SU-DHL-6 (cell line): ENCODE results near the gene GBF1.
A peak's percentile ranks its signal among the peaks of the same experiment; 100 is the strongest.

Experiments
- H2AFZ ChIP-seq: fragments of 200-600 bp; sonication (generic); 2 replicates; pipeline ENCODE4 v1.6.1; 2014; ENCODE audit warnings: low read depth, mild to moderate bottlenecking, moderate library complexity, mixed read lengths, antibody characterized with exemption, low read length; ENCODE audit not compliant: severe bottlenecking
- H3F3A ChIP-seq: fragments of 200-600 bp; shearing (Covaris generic); 2 replicates; pipeline ENCODE4 v1.6.0; 2016; ENCODE audit warnings: antibody characterized with exemption, mild to moderate bottlenecking; ENCODE audit not compliant: insufficient read depth
- H3K27ac ChIP-seq: fragments of 200-600 bp; sonication (generic); 2 replicates; pipeline ENCODE4 v1.5.1; 2016; ENCODE audit warnings: low read depth, mild to moderate bottlenecking, low read length, moderate library complexity, mixed read lengths
- H3K27me3 ChIP-seq: fragments of 200-600 bp; sonication (generic), shearing (Covaris generic); 2 replicates; pipeline ENCODE4 v1.6.0; 2014; ENCODE audit warnings: mild to moderate bottlenecking, low read length
- H3K36me3 ChIP-seq: fragments of 200-600 bp; sonication (generic); 2 replicates; pipeline ENCODE4 v1.6.1; 2014; ENCODE audit warnings: mild to moderate bottlenecking, low read length, mixed read lengths
- H3K4me2 ChIP-seq: fragments of 300-600, 200-600 bp; shearing (Covaris generic), sonication (generic); 2 replicates; pipeline ENCODE4 v1.6.0; 2014; ENCODE audit warnings: low read length, low read depth, mild to moderate bottlenecking; ENCODE audit not compliant: poor library complexity, severe bottlenecking
- H3K4me3 ChIP-seq: fragments of 200-600 bp; sonication (generic); 2 replicates; pipeline ENCODE4 v1.5.1; 2014; ENCODE audit warnings: antibody characterized with exemption, low read length, mild to moderate bottlenecking, mixed read lengths; ENCODE audit not compliant: insufficient read depth, poor library complexity, severe bottlenecking
- H3K79me2 ChIP-seq: fragments of 200-600 bp; sonication (generic); 2 replicates; pipeline ENCODE4 v1.6.1; 2014; ENCODE audit warnings: mild to moderate bottlenecking, low read length, moderate library complexity; ENCODE audit not compliant: insufficient read depth
- H3K9ac ChIP-seq: fragments of 200-600 bp; sonication (generic); 2 replicates; pipeline ENCODE4 v1.7.0; 2014; ENCODE audit warnings: mild to moderate bottlenecking, low read length
- H3K9me2 ChIP-seq: fragments of 200-600 bp; sonication (generic); replicated peaks from 2 replicates; pipeline ENCODE4 v1.6.1; 2014; ENCODE audit warnings: low read length; ENCODE audit not compliant: insufficient read depth
- H3K9me3 ChIP-seq: fragments of 200-600 bp; sonication (generic); 2 replicates; pipeline ENCODE4 v1.6.1; 2014; ENCODE audit warnings: low read length, mixed read lengths; ENCODE audit not compliant: insufficient read depth
- H4K20me1 ChIP-seq: fragments of 200-600 bp; sonication (generic); 2 replicates; pipeline ENCODE4 v1.6.1; 2014; ENCODE audit warnings: low read depth, mild to moderate bottlenecking, antibody characterized with exemption, low read length, moderate library complexity, mixed read lengths
- EZH2phosphoT487 ChIP-seq: fragments of 200-600 bp; sonication (generic), shearing (Covaris generic); conservative IDR thresholded peaks from 2 replicates; pipeline ENCODE4 v1.6.1; 2018; ENCODE audit warnings: mild to moderate bottlenecking, antibody characterized with exemption, low read length, moderate library complexity, mixed read lengths
- TF ChIP-seq, protein P1 (sequence below): fragments of 200-600 bp; sonication (generic); IDR thresholded peaks from one replicate; pipeline ENCODE4 v1.5.1; 2017; ENCODE audit warnings: antibody characterized with exemption, mild to moderate bottlenecking, low read length, moderate library complexity; ENCODE audit not compliant: insufficient read depth, poor library complexity, severe bottlenecking

Gene GBF1

DNA sequence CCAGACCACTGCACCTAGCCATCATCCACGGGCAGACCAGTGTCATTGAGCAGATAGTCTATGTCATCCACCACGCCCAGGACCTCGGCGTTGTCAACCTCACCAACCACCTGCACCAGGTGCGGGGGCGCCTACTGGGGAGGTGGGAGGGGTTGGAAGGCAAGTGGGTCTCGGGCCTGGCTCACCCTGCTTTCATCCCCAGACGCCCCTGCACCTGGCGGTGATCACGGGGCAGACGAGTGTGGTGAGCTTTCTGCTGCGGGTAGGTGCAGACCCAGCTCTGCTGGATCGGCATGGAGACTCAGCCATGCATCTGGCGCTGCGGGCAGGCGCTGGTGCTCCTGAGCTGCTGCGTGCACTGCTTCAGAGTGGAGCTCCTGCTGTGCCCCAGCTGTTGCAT is 154.7 kb downstream of the GBF1 start:
- Histone ChIP-seq H3K27ac (no peak overlapping the region), H3F3A (0 out of 2 replicates have a peak, but pooled peaks cover 3% of the 10 kb centered on the region), H3K79me2 (peaks cover 8% of the 10 kb centered on the region; the same call in 1 of the 2 replicates), H3K4me3 (no peak overlapping the region), H3K9me2 (no peaks in the 10 kb centered on the region), H3K36me3 (no peaks in the 10 kb centered on the region), H3K27me3 (no peaks in the 10 kb centered on the region), H2AFZ (no peak overlapping the region), H4K20me1 (no peaks in the 10 kb centered on the region), H3K9ac (peak overlapping the region; percentile 62), H3K9me3 (no peaks in the 10 kb centered on the region), H3K4me2 (peak overlapping the region; percentile 66)
- no peak for TF ChIP-seq EZH2phosphoT487
- TF ChIP-seq, protein P1, sequence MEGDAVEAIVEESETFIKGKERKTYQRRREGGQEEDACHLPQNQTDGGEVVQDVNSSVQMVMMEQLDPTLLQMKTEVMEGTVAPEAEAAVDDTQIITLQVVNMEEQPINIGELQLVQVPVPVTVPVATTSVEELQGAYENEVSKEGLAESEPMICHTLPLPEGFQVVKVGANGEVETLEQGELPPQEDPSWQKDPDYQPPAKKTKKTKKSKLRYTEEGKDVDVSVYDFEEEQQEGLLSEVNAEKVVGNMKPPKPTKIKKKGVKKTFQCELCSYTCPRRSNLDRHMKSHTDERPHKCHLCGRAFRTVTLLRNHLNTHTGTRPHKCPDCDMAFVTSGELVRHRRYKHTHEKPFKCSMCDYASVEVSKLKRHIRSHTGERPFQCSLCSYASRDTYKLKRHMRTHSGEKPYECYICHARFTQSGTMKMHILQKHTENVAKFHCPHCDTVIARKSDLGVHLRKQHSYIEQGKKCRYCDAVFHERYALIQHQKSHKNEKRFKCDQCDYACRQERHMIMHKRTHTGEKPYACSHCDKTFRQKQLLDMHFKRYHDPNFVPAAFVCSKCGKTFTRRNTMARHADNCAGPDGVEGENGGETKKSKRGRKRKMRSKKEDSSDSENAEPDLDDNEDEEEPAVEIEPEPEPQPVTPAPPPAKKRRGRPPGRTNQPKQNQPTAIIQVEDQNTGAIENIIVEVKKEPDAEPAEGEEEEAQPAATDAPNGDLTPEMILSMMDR = no peak

- Histone ChIP-seq H3K9me3 (no peaks in the 10 kb centered on the region), H3K79me2 (peaks cover 8% of the 10 kb centered on the region; the same call in 1 of the 2 replicates), H2AFZ (no peak overlapping the region), H3K36me3 (no peaks in the 10 kb centered on the region), H3K9me2 (no peaks in the 10 kb centered on the region), H3K4me2 (no peak overlapping the region), H3K27me3 (no peaks in the 10 kb centered on the region), H3K4me3 (no peak overlapping the region), H3K27ac (no peak overlapping the region), H4K20me1 (no peaks in the 10 kb centered on the region), H3F3A (no peaks in the 10 kb centered on the region), H3K9ac (no peak overlapping the region)
- TF ChIP-seq, protein P1 = no peak
- no peak for TF ChIP-seq EZH2phosphoT487
Measured at GRCh38 chr10:102400598-102401341, 155.4 kb downstream of the GBF1 start.

DNA sequence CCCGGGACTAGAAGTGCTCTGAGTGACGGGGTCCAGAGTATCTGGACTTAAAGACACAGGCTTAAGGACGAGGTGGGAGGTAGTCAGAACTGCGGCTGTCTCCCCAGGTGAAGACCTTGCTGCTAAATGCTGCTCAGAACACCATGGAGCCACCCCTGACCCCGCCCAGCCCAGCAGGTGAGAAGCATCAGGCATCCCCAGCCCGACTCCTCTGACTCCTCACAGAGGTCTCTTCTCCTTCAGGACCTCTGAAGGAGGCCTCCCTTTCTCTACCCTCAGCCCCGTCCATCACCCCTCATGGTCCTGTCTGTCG is 156.0 kb downstream of the GBF1 start:
- no peaks in the 10 kb centered on the region for H3F3A ChIP-seq
- no peaks in the 10 kb centered on the region for H3K9me2 ChIP-seq
- no peaks in the 10 kb centered on the region for H3K9me3 ChIP-seq
- no peak overlapping the region for H3K4me2 ChIP-seq
- H2AFZ ChIP-seq = no peak overlapping the region
- no peaks in the 10 kb centered on the region for H4K20me1 ChIP-seq
- H3K27ac ChIP-seq = no peak overlapping the region
- peaks cover 3% of the 10 kb centered on the region; the same call in 1 of the 2 replicates for H3K79me2 ChIP-seq
- no peaks in the 10 kb centered on the region for H3K36me3 ChIP-seq
- no peak overlapping the region for H3K9ac ChIP-seq
- no peak overlapping the region for H3K4me3 ChIP-seq
- H3K27me3 ChIP-seq = no peaks in the 10 kb centered on the region
- TF ChIP-seq, protein P1 = no peak
- no peak for TF ChIP-seq EZH2phosphoT487
